ENCODE measurements around the gene PRMT7.
A peak's percentile ranks its signal among the peaks of the same experiment; 100 is the strongest.
"Not testable (repeated sequence)": the region's sequence is repeated elsewhere in the genome, so short reads cannot be mapped to it uniquely, and the experiment has no call there.

The PRMT7 gene

DNA sequence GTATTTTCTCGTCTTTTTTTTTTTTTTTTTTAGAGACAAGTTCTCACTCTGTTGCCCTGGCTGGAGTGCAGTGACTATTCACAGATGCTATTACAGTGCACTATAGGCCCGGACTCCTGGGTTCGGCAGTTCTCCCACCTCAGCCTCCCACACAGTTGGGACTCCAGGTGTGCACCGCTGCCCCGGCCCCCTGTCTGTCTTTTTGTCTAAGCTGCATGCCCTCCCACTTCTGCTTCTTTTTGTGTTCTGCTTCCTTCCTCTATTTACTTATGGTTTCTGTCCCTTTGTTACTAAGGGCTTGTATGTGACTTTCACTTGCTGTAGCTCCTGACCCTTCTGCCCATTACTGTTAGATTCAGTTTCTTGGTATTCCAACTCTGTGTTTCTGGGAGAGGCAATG, 26.0 kb upstream of the PRMT7 start:
- no peaks in the 10 kb centered on the region for H3K36me3 ChIP-seq (ENCODE audit: insufficient read depth, low read length)
- H2AFZ ChIP-seq (ENCODE audit: low read length, unreplicated experiment), result no peak overlapping the region
- H3K79me2 ChIP-seq (ENCODE audit: control insufficient read depth, insufficient read depth, low read length, unreplicated experiment), result peaks cover 30% of the 10 kb centered on the region
- no peak overlapping the region for H3K4me3 ChIP-seq (ENCODE audit: low read depth, low read length)
- no peaks in the 10 kb centered on the region for H3K27me3 ChIP-seq (ENCODE audit: insufficient read depth, low read length)
- H3K27ac ChIP-seq (ENCODE audit: low read depth, low read length), result no peak overlapping the region
- peaks cover 24% of the 10 kb centered on the region for H3K4me1 ChIP-seq (ENCODE audit: control insufficient read depth, insufficient read depth, low read length, unreplicated experiment)

DNA sequence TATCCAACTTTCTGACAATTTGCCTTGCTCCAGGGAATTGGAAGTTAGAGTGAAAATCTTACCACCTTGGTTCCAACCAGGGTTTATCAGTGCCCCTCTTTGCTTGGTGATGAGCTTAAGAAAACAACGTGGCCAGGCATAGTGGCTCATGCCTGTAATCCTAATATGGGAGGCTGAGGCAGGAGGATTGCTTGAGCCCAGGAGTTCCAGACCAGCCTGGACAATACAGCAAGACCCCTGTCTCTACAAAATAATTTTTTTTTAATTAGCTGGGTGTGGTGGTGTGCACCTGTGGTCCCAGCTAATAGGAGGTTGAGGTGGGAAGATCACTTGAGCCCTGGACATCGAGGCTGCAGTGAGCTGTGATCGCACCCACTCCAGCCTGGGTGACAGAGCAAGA, 25.1 kb upstream of the PRMT7 start:
- no peak overlapping the region for H2AFZ ChIP-seq (ENCODE audit: low read length, unreplicated experiment)
- no peak overlapping the region for H3K4me3 ChIP-seq (ENCODE audit: low read depth, low read length)
- no peaks in the 10 kb centered on the region for H3K36me3 ChIP-seq (ENCODE audit: insufficient read depth, low read length)
- H3K27me3 ChIP-seq (ENCODE audit: insufficient read depth, low read length), result no peaks in the 10 kb centered on the region
- no peak overlapping the region for H3K27ac ChIP-seq (ENCODE audit: low read depth, low read length)
- H3K4me1 ChIP-seq (ENCODE audit: control insufficient read depth, insufficient read depth, low read length, unreplicated experiment), result peaks cover 32% of the 10 kb centered on the region
- H3K79me2 ChIP-seq (ENCODE audit: control insufficient read depth, insufficient read depth, low read length, unreplicated experiment), result peaks cover 30% of the 10 kb centered on the region

DNA sequence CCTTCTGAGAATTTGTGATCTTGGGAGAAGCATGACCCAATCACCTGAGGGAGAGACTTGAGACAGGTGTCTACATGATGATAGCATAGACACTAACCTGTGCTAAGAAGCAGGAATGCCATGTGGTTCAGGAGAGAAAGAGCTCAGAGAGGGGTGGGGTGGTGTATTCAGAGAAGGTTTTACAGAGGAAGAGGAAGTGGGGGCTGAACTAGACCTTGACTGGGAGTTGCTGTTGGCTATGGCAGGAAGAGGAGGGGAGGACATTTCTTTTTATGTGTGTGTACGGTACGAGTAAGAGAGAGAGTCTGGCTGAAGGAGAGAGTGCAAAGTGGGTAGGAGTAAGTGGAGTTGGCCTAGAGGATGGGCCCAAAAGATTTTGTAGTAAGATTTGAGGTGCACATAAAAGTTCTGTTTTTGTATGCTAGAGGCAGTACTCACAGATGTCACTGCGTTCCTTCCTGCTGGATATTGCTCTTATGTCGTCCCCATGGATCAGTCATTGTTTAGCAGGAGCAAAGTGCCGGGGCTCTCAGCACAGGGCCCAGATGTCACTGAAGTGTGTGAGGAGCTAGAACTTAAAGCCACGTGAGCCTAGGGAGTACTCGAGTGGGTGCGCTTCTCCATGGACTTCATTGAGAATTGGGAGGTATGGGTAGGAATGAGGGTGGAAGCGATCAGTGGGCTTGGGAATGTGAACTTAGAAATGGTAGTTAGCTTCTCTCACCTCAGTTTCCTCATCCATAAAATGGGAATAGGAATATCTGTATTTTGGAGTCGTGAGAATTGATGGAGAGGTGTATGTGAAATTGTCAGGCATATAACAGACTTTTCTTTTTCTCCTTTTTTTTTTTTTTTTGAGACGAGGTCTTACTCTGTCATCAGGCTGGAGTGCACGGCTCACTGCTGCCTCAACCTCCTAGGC, 24.4 kb upstream of the PRMT7 start:
- Histone ChIP-seq H3K4me1 (ENCODE audit: control insufficient read depth, insufficient read depth, low read length, unreplicated experiment) (peaks cover 32% of the 10 kb centered on the region), H3K27ac (ENCODE audit: low read depth, low read length) (no peak overlapping the region), H3K27me3 (ENCODE audit: insufficient read depth, low read length) (no peaks in the 10 kb centered on the region), H2AFZ (ENCODE audit: low read length, unreplicated experiment) (no peak overlapping the region), H3K36me3 (ENCODE audit: insufficient read depth, low read length) (no peaks in the 10 kb centered on the region), H3K4me3 (ENCODE audit: low read depth, low read length) (no peak overlapping the region), H3K79me2 (ENCODE audit: control insufficient read depth, insufficient read depth, low read length, unreplicated experiment) (peaks cover 36% of the 10 kb centered on the region)

DNA sequence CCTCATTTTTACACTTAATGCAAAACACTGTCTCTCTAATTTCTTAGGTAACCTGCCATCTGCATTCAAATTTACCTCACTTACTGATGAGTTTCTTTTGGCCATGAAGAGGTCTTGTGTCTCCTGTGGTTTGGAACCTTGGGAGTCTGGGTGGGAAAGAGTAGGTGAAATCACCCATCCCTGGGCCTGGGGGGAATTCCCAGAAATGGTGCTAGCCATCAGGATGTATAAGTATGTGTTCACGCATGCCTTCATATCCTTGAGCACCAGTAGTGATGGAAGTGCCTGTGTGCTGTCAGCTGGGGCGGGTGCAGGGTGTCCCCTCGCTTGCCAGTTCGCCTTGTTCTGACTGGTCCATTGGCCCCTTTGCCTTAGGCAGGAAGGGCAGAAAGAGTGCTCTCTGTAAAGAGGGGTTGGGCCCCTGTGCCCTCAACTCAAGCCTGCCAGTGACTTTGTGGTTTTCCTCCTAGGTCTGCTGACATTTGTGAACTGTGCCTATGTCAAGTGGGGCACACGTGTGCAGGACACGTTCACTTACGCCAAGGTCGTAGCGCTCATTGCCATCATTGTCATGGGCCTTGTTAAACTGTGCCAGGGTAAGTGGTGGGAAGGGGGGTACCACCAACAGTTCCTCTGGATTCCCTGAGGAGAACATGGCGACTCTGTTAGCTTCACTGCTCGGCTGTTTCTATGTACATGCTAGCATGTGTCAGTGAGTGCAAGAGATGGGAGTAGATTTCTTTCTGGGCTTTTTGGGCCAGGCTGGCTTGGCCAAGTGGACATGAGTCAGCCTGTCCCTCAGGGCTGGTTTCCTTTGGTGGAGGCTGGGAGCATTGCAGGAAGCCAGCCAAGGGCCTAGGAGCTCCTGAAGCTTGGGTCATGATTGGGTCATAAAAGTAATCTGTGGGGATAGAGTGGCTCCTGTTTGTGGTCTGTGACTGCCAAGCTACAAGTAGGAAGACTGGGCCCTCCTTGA, 23.3 kb upstream of the PRMT7 start:
- Histone ChIP-seq H3K36me3 (ENCODE audit: insufficient read depth, low read length) (0 out of 2 replicates have a peak, but pooled peaks cover 3% of the 10 kb centered on the region), H3K4me1 (ENCODE audit: control insufficient read depth, insufficient read depth, low read length, unreplicated experiment) (peaks cover 32% of the 10 kb centered on the region), H2AFZ (ENCODE audit: low read length, unreplicated experiment) (no peak overlapping the region), H3K27me3 (ENCODE audit: insufficient read depth, low read length) (no peaks in the 10 kb centered on the region), H3K4me3 (ENCODE audit: low read depth, low read length) (peak overlapping the region; percentile 10; the same call in 1 of the 2 replicates), H3K27ac (ENCODE audit: low read depth, low read length) (peak overlapping the region; percentile 71), H3K79me2 (ENCODE audit: control insufficient read depth, insufficient read depth, low read length, unreplicated experiment) (peaks cover 41% of the 10 kb centered on the region)

DNA sequence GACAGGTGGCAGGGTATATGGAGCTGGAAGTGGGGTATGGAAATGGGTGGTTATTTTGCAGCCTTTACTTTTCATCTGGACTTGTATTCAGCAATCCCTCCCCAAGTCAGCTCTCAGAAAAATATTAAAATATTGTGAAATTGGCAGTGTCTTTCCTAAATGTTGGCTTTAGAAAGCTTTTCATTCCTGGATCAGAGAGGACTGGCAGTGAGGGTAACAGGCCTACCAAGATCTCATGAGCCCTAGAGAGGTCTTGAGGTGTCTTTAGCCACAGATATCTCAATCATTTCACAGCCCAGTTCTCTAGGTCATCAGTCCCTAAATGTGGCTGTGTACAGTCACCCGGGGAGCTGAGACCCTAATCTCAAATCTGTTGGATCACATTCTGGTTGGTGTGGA, 22.6 kb upstream of the PRMT7 start:
- Histone ChIP-seq H3K27me3 (ENCODE audit: insufficient read depth, low read length) (no peaks in the 10 kb centered on the region), H3K79me2 (ENCODE audit: control insufficient read depth, insufficient read depth, low read length, unreplicated experiment) (peaks cover 38% of the 10 kb centered on the region), H3K36me3 (ENCODE audit: insufficient read depth, low read length) (0 out of 2 replicates have a peak, but pooled peaks cover 3% of the 10 kb centered on the region), H3K27ac (ENCODE audit: low read depth, low read length) (peak overlapping the region; percentile 31), H2AFZ (ENCODE audit: low read length, unreplicated experiment) (no peak overlapping the region), H3K4me1 (ENCODE audit: control insufficient read depth, insufficient read depth, low read length, unreplicated experiment) (peaks cover 32% of the 10 kb centered on the region), H3K4me3 (ENCODE audit: low read depth, low read length) (no peak overlapping the region)

DNA sequence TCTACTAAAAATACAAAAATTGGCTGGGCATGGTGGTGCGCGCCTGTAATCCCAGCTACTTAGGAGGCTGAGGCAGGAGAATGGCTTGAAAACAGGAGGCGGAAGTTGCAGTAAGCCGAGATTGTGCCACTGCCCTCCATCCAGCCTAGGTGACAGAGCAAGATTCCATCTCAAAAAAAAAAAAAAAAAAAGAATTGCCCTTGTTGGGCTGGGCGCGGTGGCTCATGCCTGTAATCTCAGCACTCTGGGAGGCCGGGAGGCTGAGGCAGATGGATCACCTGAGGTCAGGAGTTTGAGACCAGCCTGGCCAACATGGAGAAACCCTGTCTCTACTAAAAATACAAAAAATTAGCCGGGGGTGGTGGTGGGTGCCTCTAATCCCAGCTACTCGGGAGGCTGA, 22.0 kb upstream of the PRMT7 start:
- H3K27ac ChIP-seq (ENCODE audit: low read depth, low read length); H3K36me3 ChIP-seq (ENCODE audit: insufficient read depth, low read length); H2AFZ ChIP-seq (ENCODE audit: low read length, unreplicated experiment); H3K4me3 ChIP-seq (ENCODE audit: low read depth, low read length); H3K27me3 ChIP-seq (ENCODE audit: insufficient read depth, low read length): not testable (repeated sequence)
- Histone ChIP-seq H3K79me2 (ENCODE audit: control insufficient read depth, insufficient read depth, low read length, unreplicated experiment) (peaks cover 37% of the 10 kb centered on the region), H3K4me1 (ENCODE audit: control insufficient read depth, insufficient read depth, low read length, unreplicated experiment) (peaks cover 32% of the 10 kb centered on the region)

DNA sequence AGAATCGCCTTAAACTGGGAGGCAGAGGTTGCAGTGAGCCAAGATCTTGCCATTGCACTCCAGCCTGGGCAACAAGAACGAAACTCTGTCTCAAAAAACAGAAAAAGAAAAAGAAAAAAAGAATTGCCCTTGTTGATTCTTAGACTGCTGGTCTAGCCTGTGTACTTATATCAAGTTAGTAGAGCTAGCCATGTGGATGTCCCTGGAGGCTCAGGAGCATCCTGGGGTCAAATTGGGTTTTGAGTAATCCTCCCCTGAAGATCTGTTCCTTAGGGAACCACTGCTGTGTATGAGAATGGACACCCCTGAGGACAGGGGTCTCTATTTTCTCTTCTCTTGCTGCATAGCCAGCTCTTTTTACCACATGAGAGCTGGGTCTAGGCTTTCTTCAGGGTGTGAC, 21.6 kb upstream of the PRMT7 start:
- Histone ChIP-seq H3K27ac (ENCODE audit: low read depth, low read length) (peak overlapping the region; percentile 33; the same call in 1 of the 2 replicates), H3K79me2 (ENCODE audit: control insufficient read depth, insufficient read depth, low read length, unreplicated experiment) (peaks cover 37% of the 10 kb centered on the region), H2AFZ (ENCODE audit: low read length, unreplicated experiment) (no peak overlapping the region), H3K27me3 (ENCODE audit: insufficient read depth, low read length) (no peaks in the 10 kb centered on the region), H3K4me1 (ENCODE audit: control insufficient read depth, insufficient read depth, low read length, unreplicated experiment) (peaks cover 32% of the 10 kb centered on the region), H3K36me3 (ENCODE audit: insufficient read depth, low read length) (0 out of 2 replicates have a peak, but pooled peaks cover 3% of the 10 kb centered on the region), H3K4me3 (ENCODE audit: low read depth, low read length) (no peak overlapping the region)

DNA sequence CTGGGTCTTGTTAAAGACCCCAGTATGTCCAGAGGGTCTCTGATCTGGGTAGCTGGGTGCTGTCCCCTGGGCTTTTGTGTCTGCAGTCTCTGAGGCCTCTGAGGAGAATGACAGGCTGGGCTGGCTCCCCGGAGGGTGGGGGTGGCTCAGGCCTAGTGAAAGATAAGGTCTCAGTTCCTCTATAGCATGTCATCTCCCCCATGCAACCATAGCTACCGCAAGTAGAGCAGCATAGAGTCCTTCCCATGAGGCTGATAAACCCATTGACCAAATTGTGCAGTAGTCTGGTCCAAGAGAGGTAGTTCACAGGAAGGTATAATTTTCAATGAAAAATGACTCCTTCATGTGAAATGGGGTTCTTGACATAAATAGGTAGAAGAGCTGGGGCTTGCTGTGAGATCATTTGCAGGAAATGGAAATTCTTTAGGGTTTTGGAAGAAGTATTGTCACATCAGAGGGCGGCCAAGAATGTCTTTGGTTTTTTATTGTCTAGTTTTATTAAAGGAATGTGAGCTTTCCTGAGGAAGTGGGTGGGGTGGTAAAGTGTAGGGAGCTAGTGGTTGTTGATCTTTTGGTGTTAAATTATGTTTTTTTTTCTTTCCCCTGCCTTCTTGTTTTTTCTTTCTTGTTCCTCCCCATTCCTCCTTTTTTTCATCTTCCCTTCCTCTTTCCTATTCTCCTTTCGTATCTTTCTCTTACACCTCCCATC, 21.0 kb upstream of the PRMT7 start:
- Histone ChIP-seq H3K36me3 (ENCODE audit: insufficient read depth, low read length) (0 out of 2 replicates have a peak, but pooled peaks cover 3% of the 10 kb centered on the region), H3K27ac (ENCODE audit: low read depth, low read length) (peak overlapping the region; percentile 38), H3K79me2 (ENCODE audit: control insufficient read depth, insufficient read depth, low read length, unreplicated experiment) (peaks cover 37% of the 10 kb centered on the region), H3K4me3 (ENCODE audit: low read depth, low read length) (no peak overlapping the region), H3K4me1 (ENCODE audit: control insufficient read depth, insufficient read depth, low read length, unreplicated experiment) (peaks cover 32% of the 10 kb centered on the region), H2AFZ (ENCODE audit: low read length, unreplicated experiment) (no peak overlapping the region), H3K27me3 (ENCODE audit: insufficient read depth, low read length) (no peaks in the 10 kb centered on the region)

DNA sequence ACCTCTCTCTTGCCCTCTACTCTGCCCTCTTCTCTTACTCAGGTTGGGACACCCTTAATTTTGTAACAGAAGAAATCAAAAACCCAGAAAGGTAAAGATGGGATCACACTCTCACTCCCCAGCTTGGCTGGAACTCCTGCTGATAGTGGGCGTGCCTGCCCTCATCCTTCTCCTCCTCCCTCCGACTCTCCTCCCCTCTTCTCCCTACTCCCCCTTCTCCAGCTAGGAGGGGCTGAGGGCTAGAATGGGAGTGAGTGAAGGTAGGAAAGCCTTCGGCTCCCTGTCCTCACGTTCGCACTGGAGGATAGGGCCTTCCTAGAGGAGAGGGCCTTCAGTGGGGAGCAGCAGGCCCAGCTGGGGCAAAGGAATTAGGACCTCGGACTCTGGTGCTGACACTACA, 20.4 kb upstream of the PRMT7 start:
- peaks cover 30% of the 10 kb centered on the region for H3K79me2 ChIP-seq (ENCODE audit: control insufficient read depth, insufficient read depth, low read length, unreplicated experiment)
- no peak overlapping the region for H2AFZ ChIP-seq (ENCODE audit: low read length, unreplicated experiment)
- H3K4me3 ChIP-seq (ENCODE audit: low read depth, low read length), result no peak overlapping the region
- no peaks in the 10 kb centered on the region for H3K27me3 ChIP-seq (ENCODE audit: insufficient read depth, low read length)
- 0 out of 2 replicates have a peak, but pooled peaks cover 3% of the 10 kb centered on the region for H3K36me3 ChIP-seq (ENCODE audit: insufficient read depth, low read length)
- H3K4me1 ChIP-seq (ENCODE audit: control insufficient read depth, insufficient read depth, low read length, unreplicated experiment), result peaks cover 32% of the 10 kb centered on the region
- peak overlapping the region; percentile 38 for H3K27ac ChIP-seq (ENCODE audit: low read depth, low read length)

DNA sequence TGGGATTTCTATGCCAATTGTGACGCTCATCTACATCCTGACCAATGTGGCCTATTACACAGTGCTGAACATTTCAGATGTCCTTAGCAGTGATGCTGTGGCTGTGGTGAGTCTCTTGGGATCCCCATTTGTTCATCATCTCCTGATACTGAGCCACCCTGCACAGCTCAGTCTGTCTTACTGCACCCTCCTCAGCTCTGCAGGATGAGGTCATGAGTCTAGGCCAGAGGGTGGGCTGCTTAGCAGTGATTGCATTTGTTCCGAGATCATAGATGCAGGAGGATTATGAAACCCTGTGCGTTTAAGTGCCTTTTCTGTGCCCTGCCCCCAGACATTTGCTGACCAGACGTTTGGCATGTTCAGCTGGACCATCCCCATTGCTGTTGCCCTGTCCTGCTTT, 19.6 kb upstream of the PRMT7 start:
- H3K27ac ChIP-seq (ENCODE audit: low read depth, low read length), result no peak overlapping the region
- peaks cover 32% of the 10 kb centered on the region for H3K4me1 ChIP-seq (ENCODE audit: control insufficient read depth, insufficient read depth, low read length, unreplicated experiment)
- H3K79me2 ChIP-seq (ENCODE audit: control insufficient read depth, insufficient read depth, low read length, unreplicated experiment), result peaks cover 29% of the 10 kb centered on the region
- H2AFZ ChIP-seq (ENCODE audit: low read length, unreplicated experiment), result no peak overlapping the region
- no peak overlapping the region for H3K4me3 ChIP-seq (ENCODE audit: low read depth, low read length)
- no peaks in the 10 kb centered on the region for H3K27me3 ChIP-seq (ENCODE audit: insufficient read depth, low read length)
- H3K36me3 ChIP-seq (ENCODE audit: insufficient read depth, low read length), result peaks cover 3% of the 10 kb centered on the region; the same call in 1 of the 2 replicates
